GM19043 (cell line): ENCODE measurements around the gene MYADML2.
"Not testable (repeated sequence)": the region's sequence is repeated elsewhere in the genome, so short reads cannot be mapped to it uniquely, and the experiment has no call there.

ENCODE experiments used
- ATAC-seq: cut with Tn5 transposase; IDR thresholded peaks from one replicate; pipeline ENCODE4 v1.9.1; 2021; ENCODE audit warnings: low read depth; ENCODE audit not compliant: unreplicated experiment

MYADML2 gene

DNA sequence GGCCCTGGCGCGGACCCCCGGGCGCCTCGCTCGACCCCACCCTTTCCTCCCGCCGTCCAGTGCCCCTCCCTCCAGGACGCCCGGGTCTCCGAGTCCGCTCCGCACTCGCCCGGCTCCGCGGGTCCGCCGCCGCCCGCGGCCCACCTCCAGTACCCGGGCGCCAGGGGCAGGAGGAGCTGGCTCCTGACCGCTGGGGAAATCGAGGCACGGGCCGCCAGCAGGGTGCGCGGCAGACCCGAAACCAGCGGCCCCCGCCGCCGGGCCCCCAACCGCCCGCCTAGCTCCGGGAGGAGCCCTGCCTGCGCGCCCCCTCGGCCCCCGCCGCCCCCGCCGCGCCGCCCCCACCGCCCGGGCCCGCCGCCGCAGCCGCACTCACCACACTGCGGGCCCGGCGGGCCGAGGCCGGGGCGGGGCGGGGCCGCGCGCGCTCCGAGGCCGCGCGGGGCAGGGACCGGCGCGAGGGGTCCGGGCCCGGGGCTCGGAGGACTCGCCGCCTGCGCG, 19.8 kb downstream of the MYADML2 start:
- ATAC-seq, result no peak

DNA sequence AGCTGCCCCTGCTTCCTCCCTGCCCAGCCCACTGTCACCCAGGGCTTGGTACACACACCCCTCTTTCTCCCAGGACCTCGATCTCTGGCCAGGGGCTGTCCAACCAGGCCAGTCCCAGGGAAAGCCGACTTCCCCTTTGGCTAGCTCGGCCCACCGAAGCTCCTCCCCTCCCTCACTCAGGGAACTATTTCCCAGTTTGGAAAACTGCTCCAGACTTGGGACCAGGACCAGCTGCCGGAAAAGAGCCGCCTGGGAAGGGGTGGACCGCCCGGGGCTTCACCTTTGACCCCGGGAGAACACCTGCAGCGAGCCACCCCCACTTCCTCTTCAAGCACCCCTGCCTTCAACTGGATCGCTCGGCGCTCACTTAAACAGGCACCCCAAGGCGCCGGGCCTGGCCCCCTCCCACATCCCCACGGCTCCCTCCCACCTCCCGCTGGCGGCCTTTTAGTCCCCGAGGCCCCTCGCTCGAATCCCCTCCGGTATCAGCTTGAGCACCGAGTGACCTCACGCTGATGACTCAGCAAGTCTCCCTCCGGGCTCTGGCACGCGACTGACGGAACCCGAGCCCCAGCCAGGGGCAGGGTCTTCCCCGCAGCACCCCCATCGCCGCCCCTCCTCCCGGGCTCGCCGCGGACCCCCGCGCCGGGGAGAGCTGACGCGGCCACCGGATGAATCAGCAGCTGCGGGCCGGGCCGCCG, 20.4 kb downstream of the MYADML2 start:
- no peak for ATAC-seq

DNA sequence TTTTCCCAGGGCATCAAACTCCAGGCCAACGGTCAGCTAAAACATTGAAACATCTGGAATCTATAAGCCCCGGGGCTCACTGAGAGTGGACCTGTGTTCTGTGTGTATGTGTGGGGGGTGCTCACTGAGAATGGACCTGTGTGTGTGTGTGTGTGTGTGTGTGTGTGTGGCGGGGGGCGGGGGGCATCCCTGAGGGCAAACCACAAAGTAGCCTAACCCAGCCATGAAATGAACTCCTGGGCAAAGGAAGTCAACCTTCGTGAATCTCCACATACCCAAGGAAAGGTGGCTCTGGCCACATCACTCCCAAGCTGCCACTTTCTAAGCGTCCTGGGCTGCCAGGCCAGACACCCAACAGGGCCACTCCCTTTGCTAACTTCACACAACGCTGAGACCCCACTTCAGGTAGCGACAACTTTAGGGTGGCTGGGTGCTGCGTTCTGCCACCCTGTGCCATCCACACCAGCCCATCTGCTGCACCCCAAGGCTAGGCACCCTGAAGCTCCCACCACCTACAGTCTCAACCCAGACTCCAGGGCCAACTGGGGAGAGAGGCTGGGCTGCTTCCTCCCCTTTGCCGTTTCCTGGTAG, 21.1 kb downstream of the MYADML2 start:
- no peak for ATAC-seq

DNA sequence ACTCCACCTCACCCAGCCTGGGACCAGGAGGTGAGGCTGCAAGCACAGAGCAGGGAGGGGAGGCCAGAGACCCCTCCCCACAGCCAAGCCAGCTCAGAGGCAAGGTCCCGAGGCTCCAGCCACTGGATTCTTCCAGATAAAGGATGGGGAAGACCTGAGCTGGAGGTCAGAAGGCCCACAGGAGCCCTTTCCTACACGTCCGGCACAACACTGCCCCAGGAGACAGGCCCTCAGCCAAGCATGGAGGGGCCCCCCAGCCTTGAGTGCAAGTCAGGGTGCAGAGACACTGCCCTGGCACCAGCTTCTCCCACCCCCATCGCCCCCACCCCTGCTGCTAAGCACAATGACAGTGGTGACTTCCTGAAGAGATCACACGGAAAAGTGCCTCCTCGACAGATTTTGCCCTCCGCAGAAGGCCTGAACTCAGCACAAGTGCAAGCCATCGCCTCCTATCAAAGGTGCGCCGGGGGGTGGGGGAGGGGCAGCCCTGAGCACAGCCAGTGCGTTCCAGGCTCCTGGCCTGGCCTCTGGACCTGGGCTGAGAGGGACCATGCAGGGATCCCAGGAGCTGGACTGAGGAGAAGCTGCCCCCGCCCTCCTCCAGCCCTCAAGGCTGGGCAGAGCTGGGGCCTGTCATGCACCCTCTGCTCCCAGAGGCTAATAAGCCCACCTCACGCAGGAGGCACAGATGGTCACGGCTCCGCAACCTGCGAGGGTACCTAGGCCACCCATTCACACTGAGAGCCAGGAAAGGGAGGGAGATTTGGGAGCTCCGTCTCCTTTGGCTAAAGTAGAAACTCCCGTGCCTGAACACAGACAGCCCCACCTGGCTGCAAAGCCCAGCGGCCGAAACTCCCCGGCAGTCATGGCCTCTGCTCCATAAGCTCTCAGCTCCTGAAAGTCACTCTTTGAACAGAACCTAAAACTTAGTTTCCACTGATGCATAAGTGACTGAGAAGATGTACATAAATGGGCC, 22.2 kb downstream of the MYADML2 start:
- no peak for ATAC-seq

DNA sequence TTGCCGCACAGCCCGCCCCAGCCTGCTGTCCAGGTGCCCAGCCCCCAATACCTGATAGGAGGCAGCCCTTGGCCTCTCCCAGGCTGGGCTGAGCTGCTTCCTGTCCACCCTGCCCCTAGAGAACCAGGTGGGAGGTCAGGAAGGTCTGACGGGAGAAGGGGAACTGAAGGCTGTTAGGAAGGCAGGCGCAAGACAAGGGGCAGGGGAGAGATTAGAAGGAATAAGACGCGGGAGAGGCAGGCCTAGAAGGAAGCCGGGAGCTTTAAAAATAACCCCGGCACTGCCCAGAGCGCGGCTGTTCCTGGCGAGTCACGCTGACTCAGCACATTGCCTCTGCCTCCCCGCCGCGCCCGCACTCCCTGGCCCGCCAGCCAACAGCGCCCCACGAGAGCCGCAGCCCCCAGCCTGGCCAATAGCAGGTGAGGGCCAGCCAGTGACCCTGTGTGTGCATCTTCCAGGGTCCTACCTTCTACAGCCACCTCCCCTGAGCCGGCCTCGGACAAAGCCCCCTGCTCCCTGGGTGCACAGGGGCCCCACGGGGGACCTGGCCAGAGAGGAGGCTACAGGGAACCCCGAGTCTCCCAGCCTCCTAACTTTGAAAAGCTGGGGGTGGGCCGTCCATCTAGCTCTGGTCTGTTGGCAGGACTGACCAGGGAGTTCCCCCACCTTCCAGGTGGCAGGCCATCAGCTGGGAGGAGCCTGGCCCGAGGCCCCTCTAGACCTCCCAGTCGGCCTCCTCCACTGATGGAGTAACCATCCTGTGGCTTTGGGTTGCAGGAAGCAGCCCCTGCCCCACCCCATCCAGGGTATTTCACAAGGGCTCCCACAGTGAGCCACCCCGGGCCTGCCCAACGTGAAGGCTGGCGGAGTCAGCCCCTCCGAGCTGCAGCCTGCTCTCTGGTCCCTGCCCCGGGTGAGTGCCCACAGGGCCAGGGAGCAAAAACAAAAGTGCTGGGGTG, 23.5 kb downstream of the MYADML2 start:
- ATAC-seq, result no peak

DNA sequence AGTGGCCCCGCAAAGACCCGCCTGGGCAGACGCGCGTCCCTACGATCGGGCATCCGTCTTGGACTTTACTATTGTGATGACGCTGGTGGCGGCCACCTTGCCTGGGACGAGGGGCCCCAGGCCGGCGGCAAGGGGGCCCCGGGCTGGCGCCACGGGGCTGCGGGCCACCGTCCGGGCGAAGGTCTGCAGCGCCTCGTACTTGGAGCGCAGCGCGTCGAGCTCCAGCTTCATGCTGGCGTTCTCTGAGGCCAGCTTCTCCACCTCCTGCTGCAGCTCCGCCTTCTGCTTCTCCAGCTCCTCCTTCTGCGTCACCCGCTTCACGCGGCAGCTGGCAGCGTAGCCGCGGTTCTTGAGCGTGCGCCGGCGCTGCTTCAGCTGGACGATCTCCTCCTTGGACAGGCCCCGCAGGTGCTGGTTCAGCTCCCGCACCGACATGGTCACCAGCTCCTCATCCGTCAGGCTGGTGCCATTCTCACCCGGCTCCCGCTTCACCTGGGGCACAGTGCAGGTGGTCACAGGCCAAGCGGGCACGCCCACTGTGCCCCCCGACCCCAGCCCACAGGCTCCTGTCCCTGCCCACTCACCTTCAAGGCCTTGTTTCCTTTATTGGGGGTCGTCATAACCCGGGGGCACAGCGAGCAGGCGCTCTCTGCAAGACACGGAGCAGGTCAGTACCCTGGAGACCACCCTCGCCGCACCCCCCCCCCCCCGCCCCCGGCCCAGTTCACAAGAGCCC, 24.3 kb downstream of the MYADML2 start:
- ATAC-seq, result no peak

DNA sequence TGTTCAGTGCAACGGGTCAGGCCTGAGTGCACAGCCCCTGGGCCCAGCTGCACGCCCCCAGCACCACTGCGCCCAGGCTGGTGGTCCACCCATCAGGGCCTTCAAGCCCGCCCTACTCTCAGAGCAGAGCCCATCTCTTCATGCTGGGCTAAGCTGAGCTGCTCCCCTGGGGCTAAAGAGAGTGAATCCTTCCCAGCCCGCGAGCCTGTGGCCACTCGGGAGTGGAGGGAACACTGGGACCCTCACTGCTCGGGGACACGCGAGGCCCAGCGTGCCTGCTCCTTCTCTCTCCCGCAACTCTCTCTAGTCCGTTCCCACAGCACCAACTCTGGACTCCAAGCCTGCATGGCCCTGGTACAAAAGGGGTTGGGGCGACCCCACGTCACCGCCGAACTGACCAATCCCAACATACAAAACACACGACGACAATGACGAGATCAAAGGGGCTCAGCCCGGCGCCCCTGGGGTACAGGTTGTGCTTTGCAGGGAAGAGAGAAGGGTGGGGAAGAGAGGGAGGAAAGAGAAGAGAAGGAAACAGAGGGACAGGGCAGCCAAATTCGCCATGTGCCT, 25.0 kb downstream of the MYADML2 start:
- ATAC-seq, result no peak

DNA sequence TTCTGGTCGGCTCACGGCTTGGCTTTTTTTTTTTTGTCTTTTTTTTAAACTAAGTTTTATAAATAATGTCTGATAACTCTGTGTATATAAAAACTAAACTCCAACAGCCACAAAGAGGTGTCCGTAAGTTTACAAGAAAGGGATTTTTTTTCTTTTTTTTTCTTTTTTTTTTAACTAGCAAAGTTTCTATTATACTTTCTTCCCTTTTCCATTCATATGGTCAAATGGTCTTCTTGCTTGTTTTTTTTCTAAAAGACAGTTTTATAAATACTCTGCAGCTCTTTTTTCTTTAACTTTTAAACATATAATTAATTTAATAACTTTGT, 25.5 kb downstream of the MYADML2 start:
- ATAC-seq, result no peak

DNA sequence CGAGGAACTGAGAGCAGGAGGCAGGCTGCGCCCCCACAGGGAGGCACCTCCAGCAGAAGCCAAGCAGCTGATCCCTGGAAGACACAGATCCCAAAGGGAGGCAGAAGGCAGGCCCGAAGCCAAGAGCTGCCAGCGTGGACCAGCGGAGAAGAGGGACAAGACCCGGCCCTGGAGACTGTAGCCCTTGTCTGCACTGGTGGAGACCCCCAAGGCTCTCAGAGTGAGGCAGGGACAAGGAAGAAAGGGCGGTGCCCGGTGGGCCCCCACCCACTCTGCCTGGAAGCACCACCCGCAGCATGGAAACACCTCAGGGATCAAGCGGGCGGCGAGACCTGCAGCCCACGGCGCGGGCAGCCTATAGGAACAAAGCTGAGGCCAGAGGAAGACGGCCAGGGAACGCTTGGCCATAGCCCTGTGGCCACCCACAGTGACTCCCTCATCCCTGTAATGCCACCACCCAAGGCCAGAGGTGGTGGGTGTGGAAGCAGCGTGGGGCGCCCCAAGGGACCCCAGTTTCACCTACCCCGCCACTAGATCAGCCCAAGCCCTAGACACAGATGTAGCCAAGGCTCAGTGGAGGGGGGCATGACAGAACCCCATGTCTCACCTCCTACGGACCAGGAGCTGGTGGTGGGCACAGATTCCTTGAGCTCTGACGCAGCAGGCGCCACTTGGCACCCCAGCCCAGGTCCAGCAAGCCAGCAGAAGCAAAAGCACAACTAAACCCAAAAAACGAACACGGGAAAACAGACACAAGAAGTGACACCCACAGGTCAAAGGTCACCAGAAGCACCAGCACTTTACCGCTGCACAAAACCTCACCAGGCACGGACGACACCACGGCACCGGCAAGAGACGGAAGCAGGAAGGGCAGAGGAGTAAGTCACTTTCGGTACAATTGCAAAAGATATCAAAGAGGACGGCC, 26.2 kb downstream of the MYADML2 start:
- ATAC-seq, result no peak

DNA sequence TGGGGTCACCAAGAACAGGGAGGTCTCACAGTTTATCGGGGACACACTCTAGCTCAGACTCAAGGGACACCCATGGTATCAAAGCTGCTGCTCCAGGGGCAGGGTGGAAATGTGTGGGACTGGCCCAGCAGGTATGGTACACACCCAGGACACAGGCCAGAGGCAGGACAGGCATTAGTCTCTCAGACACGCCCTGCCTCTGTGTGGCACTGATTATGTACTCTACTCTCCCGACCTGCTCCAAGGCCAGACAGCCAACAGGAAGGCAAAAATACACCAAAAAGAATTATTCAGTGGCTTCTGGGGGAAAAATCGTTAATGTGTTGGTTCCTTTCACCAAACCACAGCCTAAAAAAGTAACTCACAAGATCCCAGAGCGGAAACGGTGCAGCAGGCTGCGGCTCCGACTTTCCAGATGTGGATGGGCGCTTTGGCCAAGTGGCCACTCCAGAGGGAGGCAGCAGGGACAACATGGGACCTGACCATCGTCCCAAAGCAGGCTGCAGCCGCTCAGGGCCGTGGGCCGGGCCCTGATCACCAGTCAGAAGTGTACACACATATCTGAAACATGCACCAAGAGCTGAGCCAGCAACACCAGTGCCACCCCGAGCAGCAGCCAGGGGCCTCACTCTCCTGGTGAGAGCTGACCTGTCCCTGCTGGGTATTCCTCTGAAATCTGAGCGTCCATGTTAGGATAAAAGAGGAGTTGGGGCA, 28.0 kb downstream of the MYADML2 start:
- no peak for ATAC-seq

DNA sequence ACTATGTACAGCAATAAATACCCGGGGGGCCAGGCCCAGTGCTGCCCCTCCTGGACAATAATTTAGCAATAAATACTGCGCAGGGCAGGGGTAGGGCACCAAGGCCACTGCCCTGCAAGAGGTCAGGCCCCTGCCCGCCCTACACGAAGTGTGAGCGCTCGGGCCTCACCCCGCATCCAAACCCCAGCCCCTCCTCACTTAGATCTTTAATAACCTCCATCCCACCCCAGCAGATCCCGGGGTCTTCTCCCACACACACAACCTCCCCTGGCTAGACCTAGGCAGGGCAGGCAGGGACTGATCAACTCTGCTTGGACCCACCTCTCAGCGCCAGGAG, 28.7 kb downstream of the MYADML2 start:
- not testable (repeated sequence) for ATAC-seq

DNA sequence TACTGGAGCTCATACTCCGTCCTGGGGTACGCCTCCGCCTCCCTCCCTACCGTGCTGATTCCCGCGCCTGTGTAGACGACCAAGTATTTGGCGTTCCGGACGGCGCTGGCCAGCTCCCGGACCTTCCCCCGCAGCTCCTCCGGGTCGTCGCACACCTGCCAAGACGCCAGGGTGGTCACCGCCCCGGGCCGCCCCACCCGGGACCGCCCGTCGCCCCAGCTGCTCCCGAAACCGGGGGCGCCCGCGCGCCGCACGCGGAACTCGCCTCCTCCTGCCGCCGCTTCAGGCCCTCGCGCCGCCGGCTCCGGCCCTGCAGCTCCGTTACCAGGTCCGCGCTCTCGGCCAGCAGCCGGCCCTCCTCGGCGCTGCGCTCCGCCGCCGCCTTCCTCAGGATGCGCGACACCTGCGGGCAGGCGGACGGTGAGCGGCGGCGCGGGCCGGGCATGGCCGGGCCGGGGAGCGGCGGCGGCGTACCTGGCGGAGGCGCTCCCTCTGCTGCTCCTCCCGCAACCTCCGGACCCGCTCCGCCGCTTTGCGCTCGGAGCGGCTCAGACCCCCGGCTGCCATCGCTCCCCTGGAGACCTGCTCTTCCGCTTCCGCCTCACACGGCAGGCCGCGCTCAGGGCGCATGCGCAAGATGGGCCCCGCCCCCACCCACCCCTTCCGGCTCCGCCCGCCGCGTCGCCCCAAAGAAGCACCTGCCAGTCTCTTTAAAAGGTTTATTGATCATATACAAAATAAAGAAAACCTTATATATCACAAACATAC, 29.3 kb downstream of the MYADML2 start, which contains the start of gene SIRT7:
Gene SIRT7, minus strand, starts transcription at position 612 of the 768 bp plus-strand sequence. Its CDS starts 45 bp downstream, at position 567.
- no peak for ATAC-seq

DNA sequence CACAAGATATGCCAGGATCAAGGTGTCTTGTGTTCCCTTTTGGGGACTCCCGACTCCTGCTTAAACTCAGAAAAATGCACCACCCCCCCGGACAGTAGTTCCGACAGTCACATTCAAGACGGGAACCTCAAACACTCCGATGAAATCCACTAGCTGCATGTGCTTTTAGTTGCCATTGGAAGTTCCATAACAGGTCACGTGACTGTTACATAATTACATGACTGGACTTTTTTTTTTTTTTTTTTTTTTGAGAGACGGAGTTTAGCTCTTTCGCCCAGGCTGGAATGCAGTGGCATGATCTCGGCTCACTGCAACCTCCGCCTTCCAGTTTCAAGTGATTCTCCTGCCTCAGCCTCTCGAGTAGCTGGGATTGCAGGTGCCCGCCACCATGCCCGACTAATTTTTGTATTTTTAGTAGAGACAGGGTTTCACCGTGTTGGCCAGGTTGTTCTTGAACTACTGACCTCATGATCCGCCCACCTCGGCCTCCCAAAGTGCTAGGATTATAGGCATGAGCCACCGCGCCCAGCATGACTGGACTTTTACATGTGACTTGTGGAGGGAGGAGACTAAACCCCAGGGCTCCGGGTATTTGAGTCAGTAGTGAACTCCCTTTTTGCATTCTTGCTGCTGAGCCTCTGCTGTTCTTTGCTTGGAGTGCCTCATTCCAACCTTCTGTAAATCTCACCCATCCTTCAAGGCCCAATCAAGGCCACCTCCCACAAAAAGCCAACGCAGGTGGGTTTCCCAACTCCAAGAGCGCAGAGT, 30.6 kb downstream of the MYADML2 start:
- no peak for ATAC-seq

DNA sequence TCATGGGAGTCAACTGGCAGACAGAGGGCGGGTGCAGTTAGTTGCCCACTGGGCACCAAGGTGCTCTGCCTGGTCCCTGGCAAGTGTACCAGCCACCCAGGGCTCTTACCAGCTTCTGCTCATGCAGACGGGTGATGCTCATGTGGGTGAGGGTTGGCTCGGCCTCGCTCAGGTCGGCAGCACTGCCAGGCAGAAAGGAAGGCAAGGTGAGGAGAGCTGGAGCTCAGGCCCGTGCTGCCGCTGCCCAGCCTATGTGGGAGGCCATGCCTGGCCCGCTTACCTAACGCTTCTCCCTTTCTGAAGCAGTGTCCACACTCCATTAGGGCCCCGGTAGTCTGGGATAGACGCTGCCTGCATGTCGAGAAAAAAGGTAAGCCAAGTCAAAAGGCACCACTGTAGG, 31.7 kb downstream of the MYADML2 start:
- ATAC-seq, result no peak

DNA sequence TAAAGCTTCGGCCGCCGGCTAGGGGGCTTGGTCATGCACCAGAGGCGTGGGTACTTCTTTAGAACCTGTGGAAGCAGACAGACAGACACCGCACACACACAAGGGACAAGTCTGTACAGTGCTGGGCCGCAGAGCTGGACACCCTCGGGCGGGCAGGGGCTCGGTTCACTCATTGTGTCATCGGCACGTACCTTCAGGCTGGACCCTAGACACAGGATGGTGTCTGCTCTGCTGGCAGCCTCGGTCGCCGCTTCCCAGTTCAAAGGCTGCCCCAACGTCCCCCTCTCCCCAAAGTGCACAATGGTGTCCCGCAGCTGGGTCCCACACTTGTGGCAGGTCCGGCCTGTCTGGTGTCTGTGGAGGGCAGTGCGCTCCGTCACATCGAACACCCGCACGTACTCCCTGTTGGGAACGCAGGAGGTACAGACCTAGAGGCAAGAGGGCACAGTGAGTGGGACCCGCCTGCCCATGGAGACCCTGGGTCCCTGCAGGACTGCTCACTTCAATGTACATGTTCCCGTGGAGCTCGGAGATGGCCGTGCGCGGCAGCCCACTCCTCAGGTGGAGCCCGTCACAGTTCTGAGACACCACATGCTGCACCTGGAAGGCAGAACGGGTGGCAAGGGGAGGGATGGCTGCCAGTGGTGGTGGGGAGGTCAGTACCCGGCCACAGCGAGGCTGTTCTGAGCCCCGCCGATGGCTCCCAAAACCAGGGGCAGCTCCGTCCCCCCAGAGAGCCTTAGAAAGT, 32.8 kb downstream of the MYADML2 start:
- ATAC-seq, result no peak
